Left hindlimb (tissue), 1 donor: ENCODE data around the gene SENP7.
"Not testable (repeated sequence)": the region's sequence is repeated elsewhere in the genome, so short reads cannot be mapped to it uniquely, and the experiment has no call there.

Experiments
- DNase-seq: peaks from one replicate; pipeline ENCODE4 v3.0.0-alpha.2; 2018

The SENP7 gene

DNA sequence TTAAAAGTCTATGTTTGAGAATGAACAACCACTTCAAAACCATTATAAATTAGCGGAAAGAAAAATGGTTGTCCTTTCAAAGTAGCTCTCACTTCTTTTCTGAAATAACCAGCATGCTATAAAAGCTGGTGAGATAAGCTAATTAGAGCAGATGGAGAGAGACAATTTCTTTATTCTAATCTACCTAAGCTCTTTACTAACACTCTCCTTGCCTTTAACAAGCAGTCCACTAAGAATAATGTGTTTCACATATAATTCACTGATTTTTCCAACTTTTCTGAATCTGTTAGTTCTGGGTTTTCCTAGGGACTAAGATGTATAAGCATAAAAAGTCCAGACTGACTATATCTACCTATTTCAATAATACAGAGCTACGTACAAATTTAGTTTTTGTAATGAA is 192.5 kb downstream of the SENP7 start, which contains the start of gene IMPG2:
Gene IMPG2 (minus strand): TSS at position 101 of the 400 bp plus-strand sequence. CDS start 203 bp downstream, outside the sequence.
- DNase-seq, result no peak

DNA sequence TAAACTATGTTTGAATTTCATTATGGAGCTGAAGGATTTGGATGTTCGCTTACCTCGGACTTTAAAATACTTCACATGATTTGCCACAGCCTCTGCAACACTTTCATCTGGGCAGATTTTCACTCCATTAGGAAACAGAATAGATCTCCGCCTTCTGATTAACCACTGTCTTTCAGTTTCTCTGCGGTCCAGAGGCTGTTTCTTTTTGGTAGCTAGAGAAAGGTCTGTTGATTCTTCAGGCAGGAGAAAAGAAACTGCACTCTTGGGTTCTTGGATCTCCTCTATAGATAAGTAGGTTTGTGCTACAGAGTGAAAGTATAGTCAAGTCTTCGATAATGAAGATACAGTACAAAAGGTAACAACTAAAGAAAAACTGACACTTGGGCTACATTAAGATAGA is 193.5 kb downstream of the SENP7 start:
- no peak for DNase-seq

DNA sequence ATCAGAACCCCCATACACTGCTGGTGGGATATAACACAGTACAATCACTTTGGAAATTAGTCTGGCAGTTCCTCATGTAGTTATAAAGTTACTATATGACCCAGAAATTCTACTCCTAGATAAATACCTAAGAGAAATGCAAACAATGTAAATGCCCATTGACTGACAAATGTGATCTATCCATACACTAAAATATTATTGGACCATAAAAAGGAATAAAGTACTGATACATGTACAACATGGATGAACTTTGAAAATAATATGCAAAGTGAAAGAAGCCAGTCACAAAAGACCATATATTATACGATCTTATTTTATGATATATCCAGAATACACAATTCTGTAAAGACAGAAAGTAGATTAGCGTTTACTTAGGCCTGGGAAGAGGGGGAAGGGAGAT is 200.5 kb downstream of the SENP7 start:
- DNase-seq, result no peak

DNA sequence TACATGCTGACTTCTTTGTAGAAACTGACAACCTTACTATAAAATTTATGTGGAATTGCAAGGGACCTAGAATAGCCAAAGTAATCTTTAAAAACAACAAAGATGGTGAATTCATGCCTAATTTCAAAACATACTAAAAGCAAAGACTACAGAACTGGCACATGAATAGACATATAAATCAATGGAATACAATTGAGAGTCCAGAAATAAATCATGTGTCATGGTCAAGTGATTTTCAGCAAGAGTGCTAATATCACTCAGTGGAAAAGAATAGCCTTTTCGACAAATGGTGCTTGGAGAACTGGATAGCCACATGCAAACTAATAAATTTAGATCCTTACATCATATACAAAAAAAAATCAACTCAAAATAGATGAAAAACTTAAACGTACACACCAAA is 201.3 kb downstream of the SENP7 start:
- DNase-seq, result no peak

DNA sequence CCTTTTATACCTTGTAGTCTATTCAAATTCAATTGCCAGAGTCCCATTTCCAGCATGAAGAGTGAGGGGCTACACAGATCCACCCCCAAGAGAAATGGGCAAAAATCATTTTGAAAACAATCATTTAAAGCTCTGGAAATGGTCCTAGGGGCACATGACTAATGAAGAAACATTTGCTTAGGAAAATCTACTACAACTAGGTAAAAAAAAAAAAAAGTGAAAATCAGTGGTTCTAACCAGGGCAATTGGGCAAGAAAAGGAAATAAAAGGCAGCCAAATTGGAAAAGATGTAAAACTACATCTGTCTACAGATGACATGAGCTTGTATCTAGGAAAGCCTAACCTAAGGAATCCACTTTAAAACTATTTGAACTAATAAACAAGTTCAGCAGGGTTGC is 202.0 kb downstream of the SENP7 start:
- no peak for DNase-seq

DNA sequence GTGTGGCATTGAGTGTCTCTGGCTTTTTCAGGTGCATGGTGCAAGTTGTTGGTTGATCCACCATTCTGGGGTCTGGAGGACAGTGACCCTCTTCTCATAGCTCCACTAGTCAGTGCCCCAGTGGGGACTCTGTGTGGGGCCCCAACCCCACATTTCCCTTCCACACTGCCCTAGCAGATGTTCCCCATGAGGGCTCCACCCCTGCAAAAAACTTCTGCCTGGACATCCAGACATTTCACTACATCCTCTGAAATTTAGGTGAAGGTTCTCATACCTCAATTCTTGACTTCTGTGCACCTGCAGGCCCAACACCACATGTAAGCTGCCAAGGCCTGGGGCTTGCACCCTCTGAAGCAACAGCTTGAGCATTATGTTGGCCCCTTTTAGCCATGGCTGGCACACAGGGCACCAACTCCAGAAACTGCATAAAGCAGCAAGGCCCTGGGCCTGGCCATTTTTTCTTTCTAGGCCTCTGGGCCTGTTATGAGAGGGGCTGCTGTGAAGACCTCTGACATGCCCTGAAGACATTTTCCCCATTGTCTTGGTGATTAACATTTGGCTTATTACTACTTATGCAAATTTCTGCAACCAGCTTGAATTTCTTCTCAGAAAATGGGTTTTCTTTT is 204.8 kb downstream of the SENP7 start:
- DNase-seq, result not testable (repeated sequence)

DNA sequence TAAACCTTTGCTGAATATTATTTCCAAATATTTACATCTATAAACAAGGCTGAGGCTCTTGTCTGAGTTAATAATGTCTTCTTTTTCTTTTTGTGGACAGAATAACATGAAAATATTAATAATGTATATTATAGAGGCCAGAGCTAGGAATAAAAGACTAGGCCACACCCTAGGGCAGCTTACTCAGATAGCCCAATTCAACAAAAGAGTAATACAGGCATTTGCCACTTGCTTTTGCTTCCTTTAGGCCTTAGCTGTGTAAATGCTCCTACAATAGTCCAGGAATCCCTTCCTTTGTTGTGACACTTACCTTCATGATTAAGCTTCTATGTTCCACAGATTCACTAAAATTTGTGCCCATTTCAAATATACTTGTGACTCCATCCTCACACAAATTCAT is 209.2 kb downstream of the SENP7 start:
- no peak for DNase-seq

DNA sequence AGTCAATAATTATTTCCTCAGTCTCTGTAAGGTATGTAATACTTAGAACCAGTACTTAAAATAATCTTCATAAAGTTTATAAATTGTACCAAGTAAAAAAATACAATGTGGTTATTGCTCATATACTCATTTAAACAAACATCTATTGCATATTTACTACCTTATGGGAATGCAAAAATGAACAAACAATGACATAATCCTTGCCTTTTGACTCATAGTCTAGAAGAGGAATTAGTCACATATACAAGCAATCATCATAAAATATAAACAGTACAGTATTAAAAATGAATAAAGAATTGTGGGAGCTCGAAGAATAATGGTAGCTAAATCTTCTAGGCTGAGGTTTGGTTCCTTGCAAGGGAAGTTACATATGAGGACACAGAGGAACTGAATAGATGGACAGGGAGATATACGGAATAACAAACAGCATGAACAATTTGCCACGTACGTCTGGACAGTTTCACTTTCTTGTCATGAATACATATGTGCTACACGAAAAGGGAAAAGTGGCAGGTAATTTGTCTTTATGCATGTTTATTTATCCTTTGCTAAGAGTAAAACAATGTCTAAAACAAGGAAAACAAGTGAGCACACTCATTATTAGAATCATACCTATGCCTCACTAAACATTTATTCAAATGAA is 209.8 kb downstream of the SENP7 start:
- no peak for DNase-seq

DNA sequence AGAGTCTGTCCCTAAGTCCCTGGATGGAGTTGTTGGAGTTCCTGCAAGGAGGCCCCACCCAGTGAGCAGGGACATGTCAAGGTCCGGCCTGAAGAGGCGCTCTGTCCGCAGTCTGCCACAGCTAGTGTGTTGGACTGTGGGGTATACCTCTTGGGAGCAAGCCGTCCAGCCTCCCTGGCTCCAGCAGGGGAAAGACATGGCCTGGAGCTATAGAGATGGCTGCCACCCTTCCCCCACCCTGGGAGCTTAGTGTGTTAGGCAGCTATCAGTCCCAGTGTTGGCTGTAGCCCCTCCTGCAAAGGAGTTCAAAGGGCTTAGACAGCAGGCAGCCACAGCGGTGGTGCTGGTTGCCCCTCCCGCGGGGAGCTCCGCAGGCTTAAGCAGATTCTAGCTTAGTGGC is 212.9 kb downstream of the SENP7 start:
- no peak for DNase-seq

DNA sequence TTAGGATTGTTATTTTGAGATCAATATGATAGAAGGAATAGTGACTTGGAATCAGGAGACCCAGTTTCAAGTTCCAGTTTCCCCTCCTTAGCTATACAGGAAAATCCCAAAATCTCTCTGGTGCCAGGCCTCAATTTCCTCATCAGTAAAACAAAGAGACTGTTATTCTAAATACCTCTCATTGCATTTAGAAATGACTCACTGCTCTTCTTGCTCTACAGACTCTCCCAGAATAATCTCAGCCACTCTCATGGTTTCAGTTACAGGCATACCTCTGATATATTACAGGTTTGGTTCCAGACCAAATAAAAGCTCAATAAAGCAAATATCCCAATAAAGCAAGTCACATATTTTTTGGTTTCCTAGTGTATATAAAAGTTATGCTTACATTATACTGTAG is 221.0 kb downstream of the SENP7 start:
- no peak for DNase-seq

DNA sequence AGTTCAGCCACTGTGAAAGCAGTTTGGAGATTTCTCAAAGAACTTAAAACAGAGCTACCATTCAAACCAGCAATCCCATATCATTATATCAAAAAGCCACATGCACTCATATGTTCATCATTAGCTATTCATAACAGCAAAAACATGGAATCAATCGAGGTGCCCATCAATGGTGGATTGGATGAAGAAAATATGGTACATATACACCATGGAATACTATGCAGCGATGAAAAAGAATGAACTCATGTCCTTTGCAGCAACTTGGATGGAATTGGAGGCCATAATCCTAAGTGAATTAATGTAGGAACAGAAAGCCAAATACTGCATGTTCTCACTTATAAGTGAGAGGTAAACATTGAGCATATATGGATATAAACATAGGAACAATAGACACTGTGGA is 224.7 kb downstream of the SENP7 start:
- no peak for DNase-seq

DNA sequence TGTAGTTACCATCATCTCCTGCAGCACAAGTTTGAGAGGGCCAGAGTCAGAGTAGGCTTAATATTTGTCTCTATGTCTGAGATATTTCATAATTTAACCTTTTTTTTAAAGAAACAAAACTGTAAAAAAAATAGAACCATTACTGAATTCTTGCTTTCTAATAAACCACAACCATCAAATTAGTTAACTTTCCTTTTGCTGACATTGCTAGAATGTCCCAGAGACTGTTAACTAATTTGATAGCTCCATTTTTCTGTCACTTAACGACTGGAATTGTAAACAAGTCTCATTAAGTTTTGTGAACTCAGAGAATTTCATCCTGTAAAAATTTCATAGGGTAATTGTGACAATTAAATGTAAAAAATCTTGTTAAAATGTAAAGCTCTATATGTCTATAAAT is 228.3 kb downstream of the SENP7 start:
- no peak for DNase-seq

DNA sequence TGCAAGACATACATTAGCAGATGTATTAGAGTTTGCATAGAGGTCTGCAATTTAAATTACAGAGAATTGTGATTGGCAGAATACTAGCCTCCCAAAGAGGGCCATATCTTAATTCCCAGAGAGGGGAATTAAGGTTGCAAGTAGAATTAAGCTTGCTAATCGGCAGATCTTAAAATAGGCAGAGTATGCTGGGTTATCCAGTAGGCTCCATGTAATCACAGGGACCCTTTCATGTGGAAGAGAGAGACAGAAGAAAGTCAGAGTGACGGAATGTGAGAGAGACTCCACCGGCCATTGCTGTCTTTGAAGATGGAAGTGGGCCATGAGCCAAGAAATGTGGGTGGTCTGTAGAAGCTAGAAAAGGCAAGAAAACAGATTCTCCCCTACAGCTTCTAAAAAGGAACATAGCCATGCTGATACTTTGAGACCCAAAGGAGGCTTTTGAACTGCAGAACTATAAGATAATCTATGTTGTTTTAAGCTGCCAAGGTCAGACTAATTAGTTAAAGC is 231.4 kb downstream of the SENP7 start:
- DNase-seq, result peak; percentile 58

DNA sequence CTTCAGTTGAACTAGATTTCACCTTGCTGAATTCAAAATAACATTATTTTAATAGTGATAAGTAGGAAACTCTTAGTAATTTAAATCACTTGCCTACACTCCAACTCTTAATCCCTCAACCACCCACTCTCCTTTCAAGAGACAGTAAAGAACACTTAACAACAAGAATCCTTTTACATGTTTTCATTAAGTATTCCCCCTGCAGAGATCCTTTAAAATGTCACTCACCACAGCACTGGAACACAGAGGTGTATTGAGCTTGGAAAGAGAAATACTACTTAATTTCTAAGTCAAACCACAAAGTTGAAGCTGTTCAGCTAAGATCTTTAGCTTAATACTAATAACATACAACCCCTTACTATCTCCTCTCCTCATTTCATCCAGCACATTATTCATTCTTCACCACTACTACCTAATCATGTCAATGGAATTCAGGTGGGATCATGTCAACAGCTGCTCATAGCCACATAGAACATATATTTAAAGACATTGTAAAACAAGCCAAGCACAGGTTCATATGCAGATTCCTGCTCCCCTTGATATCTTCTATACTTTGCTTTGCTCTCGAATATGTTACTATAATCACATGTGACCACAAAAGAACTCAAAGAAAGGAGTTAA is 233.1 kb downstream of the SENP7 start:
- no peak for DNase-seq

DNA sequence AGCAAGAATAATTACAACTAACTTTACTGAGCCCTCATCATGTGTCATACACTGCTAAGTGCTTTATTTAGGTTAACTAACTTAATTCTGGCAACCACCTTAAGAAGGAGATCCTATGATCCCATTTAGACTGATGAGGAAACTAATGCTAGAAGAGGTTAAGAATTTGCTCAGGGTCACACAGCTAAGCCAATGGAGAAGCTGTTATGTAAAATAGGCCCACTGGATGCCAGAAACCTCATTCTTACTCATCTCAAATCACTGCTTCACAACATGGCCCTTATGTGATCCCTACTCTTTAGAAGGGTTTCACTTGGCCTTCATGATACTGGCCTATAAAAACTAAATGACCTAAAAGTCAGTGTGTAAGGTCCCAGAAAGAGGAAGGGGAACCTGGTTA is 233.8 kb downstream of the SENP7 start:
- DNase-seq, result no peak

DNA sequence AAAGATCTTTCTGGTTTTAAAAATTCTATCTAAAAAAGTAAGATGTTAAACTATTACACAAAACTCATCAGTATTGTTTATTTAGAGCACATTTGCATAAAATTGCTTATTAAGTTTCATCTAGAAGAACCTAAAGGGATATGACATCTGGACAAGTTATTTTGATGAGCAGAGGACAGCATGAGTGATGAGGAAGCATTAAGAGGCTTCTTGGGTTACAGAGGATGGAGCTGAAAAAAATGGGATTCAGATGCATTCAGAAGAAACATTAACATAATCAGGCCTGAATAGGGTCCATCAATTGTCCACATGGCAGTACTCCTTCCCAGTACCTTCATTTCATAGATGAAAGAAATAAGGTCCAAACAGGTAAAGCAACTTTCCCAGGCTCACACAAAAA is 234.3 kb downstream of the SENP7 start:
- no peak for DNase-seq
